ENCODE measurements around the gene EPB41L5. TPM values are rescaled to one million over a fixed set of nuclear protein-coding genes. Genes with fewer than 3 reads are reported as not detected.

EPB41L5 gene
- total and polyA plus RNA-seq, 2 donors (not counting 3 experiments of a cell fraction or from before 2014, with no cell fraction given): 8.4 to 13.6 TPM

DNA sequence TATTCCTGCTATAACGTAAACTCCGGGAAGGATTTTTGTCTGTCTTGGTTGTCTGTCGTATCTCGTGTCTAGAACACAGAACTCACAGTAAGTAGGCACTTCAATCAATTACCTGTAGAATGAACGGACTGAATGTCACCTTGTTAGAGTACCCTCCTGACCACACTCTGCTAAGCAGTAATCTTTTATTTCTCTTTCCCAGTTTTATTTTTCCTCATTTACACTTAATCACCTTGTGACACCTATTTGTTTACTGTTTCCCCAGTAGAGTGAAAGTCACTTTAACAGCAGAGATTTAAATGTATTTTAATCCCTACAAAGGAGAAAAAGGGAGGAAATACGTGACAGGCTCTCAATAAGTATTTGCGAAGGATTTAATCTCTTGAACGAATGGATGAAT lies 514 bp upstream of the EPB41L5 start:
- Histone ChIP-seq H3K4me2 (ENCODE audit: insufficient read depth, low read length) (peak overlapping the region; percentile 98), H3K27ac (ENCODE audit: insufficient read depth, low read depth, low read length) (no peak overlapping the region), H3K9me1 (replicated peaks; ENCODE audit: control insufficient read depth, extremely low read depth, insufficient read depth, low read length) (no peaks in the 10 kb centered on the region), H3K9ac (replicated peaks; ENCODE audit: extremely low read depth, insufficient read depth, low read length) (peak overlapping the region; percentile 52), H4K20me1 (replicated peaks; ENCODE audit: control insufficient read depth, extremely low read depth, insufficient read depth, low read length) (no peaks in the 10 kb centered on the region), H3K4me3 (replicated peaks in 1 of 3; ENCODE audit: insufficient read depth in 1 of 3, low read depth in 1 of 3, low read length in 3 of 3) (peak overlapping the region; percentile 35 to 88 (median 46)), H3K36me3 (ENCODE audit: control insufficient read depth in 2 of 2, extremely low read depth in 1 of 2, insufficient read depth in 2 of 2, low read length in 2 of 2) (no peaks in the 10 kb centered on the region), H2AFZ (ENCODE audit: low read depth, low read length) (peak overlapping the region; percentile 86), H3K9me3 (replicated peaks; ENCODE audit: control insufficient read depth, insufficient read depth, low read length) (no peaks in the 10 kb centered on the region), H3K79me2 (ENCODE audit: control insufficient read depth, insufficient read depth, low read length) (no peaks in the 10 kb centered on the region), H3K27me3 (ENCODE audit: control insufficient read depth in 2 of 2, insufficient read depth in 2 of 2, low read length in 2 of 2) (no peaks in the 10 kb centered on the region), H3K4me1 (ENCODE audit: control insufficient read depth, extremely low read depth, insufficient read depth, low read length) (peaks cover 21% of the 10 kb centered on the region)
- ChIA-PET POLR2A (interaction anchor here (0.6 to 0.7 kb wide), 2 partner anchors 22 to 30 kb away, joined by 3 to 9 read pairs; no protein-coding TSS in a partner anchor), CTCF (interaction anchor here (0.7 to 1.9 kb wide), 7 partner anchors 15 to 668 kb away, joined by 3 to 11 read pairs (median 4); partner anchors contain the start of gene TMEM177)
- dilution Hi-C loops (cut with MboI; ENCODE audit: extremely low pct_ligation_motif_present, low sequenced_read_pairs): no loop called here
- intact Hi-C loops (cut with micrococcal nuclease): loop anchor here (2.0 to 10.0 kb wide), 6 partner anchors 96 to 310 kb away; partner anchors contain the start of gene PTPN4
- FAIRE-seq (no peak), DNase-seq (ENCODE audit: low read depth, low spot score) (no peak)
- TF ChIP-seq, protein P1, sequence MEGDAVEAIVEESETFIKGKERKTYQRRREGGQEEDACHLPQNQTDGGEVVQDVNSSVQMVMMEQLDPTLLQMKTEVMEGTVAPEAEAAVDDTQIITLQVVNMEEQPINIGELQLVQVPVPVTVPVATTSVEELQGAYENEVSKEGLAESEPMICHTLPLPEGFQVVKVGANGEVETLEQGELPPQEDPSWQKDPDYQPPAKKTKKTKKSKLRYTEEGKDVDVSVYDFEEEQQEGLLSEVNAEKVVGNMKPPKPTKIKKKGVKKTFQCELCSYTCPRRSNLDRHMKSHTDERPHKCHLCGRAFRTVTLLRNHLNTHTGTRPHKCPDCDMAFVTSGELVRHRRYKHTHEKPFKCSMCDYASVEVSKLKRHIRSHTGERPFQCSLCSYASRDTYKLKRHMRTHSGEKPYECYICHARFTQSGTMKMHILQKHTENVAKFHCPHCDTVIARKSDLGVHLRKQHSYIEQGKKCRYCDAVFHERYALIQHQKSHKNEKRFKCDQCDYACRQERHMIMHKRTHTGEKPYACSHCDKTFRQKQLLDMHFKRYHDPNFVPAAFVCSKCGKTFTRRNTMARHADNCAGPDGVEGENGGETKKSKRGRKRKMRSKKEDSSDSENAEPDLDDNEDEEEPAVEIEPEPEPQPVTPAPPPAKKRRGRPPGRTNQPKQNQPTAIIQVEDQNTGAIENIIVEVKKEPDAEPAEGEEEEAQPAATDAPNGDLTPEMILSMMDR (IDR thresholded peaks at IDR 0.05; ENCODE audit: extremely low read depth in 1 of 2, insufficient read depth in 1 of 2, low read depth in 1 of 2, low read length in 2 of 2): no peak
- TF ChIP-seq MYC (IDR thresholded peaks at IDR 0.05; ENCODE audit: low read depth, low read length) (no peak), GATA2 (IDR thresholded peaks at IDR 0.05; ENCODE audit: insufficient read depth, insufficient read length, low read depth, low read length) (no peak), FOS (IDR thresholded peaks at IDR 0.05; ENCODE audit: borderline replicate concordance, insufficient read depth, low read length) (no peak), POLR2A (IDR thresholded peaks at IDR 0.05; ENCODE audit: low read depth, low read length) (no peak)
- BruUV-seq (replicated peaks): no TSS peak
